ENCODE results near the gene PACS1. TPM values are rescaled to one million over a fixed set of nuclear protein-coding genes. Genes with fewer than 3 reads are reported as not detected.

Gene PACS1
- total RNA-seq, 2 experiments from 2014 or later: 76.3 to 78.3 TPM

GRCh38 chr11:66068154-66068821 is 1.8 kb upstream of the PACS1 start:
- POLR2A ChIA-PET: interaction anchor here (0.5 to 11.1 kb wide), 10 partner anchors 12 to 218 kb away, joined by 3 to 131 read pairs (median 4); partner anchors contain the start of gene SF3B2
- H3K36me3 Mint-ChIP-seq (ENCODE audit: low read depth): peaks cover 71% of the 10 kb centered on the region
- intact Hi-C loops (cut with micrococcal nuclease): loop anchor here (2.0 kb wide), 1 partner anchor 59 kb away; no protein-coding TSS in a partner anchor
- TF ChIP-seq, protein P1, sequence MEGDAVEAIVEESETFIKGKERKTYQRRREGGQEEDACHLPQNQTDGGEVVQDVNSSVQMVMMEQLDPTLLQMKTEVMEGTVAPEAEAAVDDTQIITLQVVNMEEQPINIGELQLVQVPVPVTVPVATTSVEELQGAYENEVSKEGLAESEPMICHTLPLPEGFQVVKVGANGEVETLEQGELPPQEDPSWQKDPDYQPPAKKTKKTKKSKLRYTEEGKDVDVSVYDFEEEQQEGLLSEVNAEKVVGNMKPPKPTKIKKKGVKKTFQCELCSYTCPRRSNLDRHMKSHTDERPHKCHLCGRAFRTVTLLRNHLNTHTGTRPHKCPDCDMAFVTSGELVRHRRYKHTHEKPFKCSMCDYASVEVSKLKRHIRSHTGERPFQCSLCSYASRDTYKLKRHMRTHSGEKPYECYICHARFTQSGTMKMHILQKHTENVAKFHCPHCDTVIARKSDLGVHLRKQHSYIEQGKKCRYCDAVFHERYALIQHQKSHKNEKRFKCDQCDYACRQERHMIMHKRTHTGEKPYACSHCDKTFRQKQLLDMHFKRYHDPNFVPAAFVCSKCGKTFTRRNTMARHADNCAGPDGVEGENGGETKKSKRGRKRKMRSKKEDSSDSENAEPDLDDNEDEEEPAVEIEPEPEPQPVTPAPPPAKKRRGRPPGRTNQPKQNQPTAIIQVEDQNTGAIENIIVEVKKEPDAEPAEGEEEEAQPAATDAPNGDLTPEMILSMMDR (IDR thresholded peaks at IDR 0.05): peak; percentile 88
- H3K9me3 Mint-ChIP-seq: no peaks in the 10 kb centered on the region
- H3K27ac Mint-ChIP-seq: peak overlapping the region; percentile 95
- DNase-seq (peak; percentile 84), ATAC-seq (peak; percentile 25)
- no peak overlapping the region for H3K4me3 Mint-ChIP-seq
- no peaks in the 10 kb centered on the region for H3K27me3 Mint-ChIP-seq
- CTCF ChIA-PET: interaction anchor here (0.6 to 10.2 kb wide), 40 partner anchors 9 to 784 kb away, joined by 3 to 133 read pairs (median 5); partner anchors contain the start of genes CCDC85B and SF3B2
- H3K4me1 Mint-ChIP-seq (ENCODE audit: low read depth): peaks cover 62% of the 10 kb centered on the region

- H3K9me3 Mint-ChIP-seq: no peaks in the 10 kb centered on the region
- peaks cover 60% of the 10 kb centered on the region for H3K4me1 Mint-ChIP-seq (ENCODE audit: low read depth)
- H3K27ac Mint-ChIP-seq: peak overlapping the region; percentile 95
- H3K27me3 Mint-ChIP-seq: no peaks in the 10 kb centered on the region
- H3K36me3 Mint-ChIP-seq (ENCODE audit: low read depth): peaks cover 70% of the 10 kb centered on the region
- intact Hi-C loops (cut with micrococcal nuclease): loop anchor here (2.0 kb wide), 1 partner anchor 58 kb away; no protein-coding TSS in a partner anchor
- ChIA-PET CTCF (interaction anchor here (0.6 to 10.2 kb wide), 30 partner anchors 10 to 582 kb away, joined by 3 to 133 read pairs (median 6); partner anchors contain the start of gene SF3B2), POLR2A (interaction anchor here (0.6 to 11.1 kb wide), 9 partner anchors 11 to 184 kb away, joined by 3 to 131 read pairs (median 4); partner anchors contain the start of gene SF3B2)
- DNase-seq (peak; percentile 67), ATAC-seq (peak; percentile 37)
- TF ChIP-seq, protein P1 (IDR thresholded peaks at IDR 0.05): no peak
- H3K4me3 Mint-ChIP-seq: peak overlapping the region; percentile 75
Observed at GRCh38 chr11:66068923-66069714, 953 bp upstream of the PACS1 start.

DNA sequence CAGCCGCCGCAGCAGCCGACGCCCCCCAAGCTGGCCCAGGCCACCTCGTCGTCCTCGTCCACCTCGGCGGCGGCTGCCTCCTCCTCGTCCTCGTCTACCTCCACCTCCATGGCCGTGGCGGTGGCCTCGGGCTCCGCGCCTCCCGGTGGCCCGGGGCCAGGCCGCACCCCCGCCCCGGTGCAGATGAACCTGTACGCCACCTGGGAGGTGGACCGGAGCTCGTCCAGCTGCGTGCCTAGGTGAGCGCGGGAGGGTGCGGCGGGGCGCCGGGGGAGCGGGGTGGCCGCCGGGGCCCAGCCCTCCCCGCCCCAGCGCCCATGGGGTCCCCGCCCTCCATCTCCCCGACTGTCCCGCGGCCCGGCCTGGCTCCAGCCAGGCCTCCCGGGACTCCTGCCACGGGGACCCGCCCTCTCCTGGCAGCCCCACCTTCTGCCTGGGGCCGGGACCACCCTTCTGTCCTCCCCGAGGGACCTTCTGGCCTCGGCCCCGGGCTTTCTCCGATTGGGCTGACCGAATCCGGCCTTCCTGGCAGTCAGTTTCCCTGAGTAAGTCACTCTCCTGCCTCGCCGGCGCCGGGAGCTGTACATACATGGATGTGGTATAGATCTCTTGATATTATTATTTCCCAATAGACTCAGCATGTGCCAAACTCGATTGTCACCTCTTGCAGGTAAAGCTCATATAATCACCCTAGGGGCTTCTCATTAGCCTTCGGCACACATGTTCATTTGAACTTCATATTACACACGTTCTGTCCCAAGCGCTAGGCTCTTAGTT is 720 bp downstream of the PACS1 start:
- POLR2A ChIA-PET: interaction anchor here (0.5 to 11.1 kb wide), 11 partner anchors 10 to 546 kb away, joined by 3 to 131 read pairs (median 5); partner anchors contain the start of gene SF3B2
- H3K27me3 Mint-ChIP-seq: no peaks in the 10 kb centered on the region
- TF ChIP-seq, protein P1 (IDR thresholded peaks at IDR 0.05): no peak
- H3K4me1 Mint-ChIP-seq (ENCODE audit: low read depth): peaks cover 60% of the 10 kb centered on the region
- no peaks in the 10 kb centered on the region for H3K9me3 Mint-ChIP-seq
- intact Hi-C loops (cut with micrococcal nuclease): no loop called here
- H3K4me3 Mint-ChIP-seq: peak overlapping the region; percentile 81
- ATAC-seq (no peak), DNase-seq (peak; percentile 35)
- CTCF ChIA-PET: interaction anchor here (1.1 to 10.2 kb wide), 8 partner anchors 10 to 186 kb away, joined by 3 to 133 read pairs (median 34); partner anchors contain the start of gene SF3B2
- peak overlapping the region; percentile 89 for H3K27ac Mint-ChIP-seq
- H3K36me3 Mint-ChIP-seq (ENCODE audit: low read depth): peaks cover 66% of the 10 kb centered on the region

- Mint-ChIP-seq H3K36me3 (ENCODE audit: low read depth) (peaks cover 64% of the 10 kb centered on the region), H3K4me3 (peak overlapping the region; percentile 81), H3K27me3 (no peaks in the 10 kb centered on the region), H3K9me3 (no peaks in the 10 kb centered on the region), H3K27ac (peak overlapping the region; percentile 89), H3K4me1 (ENCODE audit: low read depth) (peaks cover 60% of the 10 kb centered on the region)
- DNase-seq: peak; percentile 42
- TF ChIP-seq, protein P1 (IDR thresholded peaks at IDR 0.05): no peak
- ChIA-PET POLR2A (interaction anchor here (0.8 to 11.1 kb wide), 11 partner anchors 9 to 546 kb away, joined by 3 to 131 read pairs (median 5); partner anchors contain the start of gene SF3B2), CTCF (interaction anchor here (1.1 to 10.2 kb wide), 7 partner anchors 10 to 187 kb away, joined by 3 to 133 read pairs (median 59); partner anchors contain the start of gene SF3B2)
- intact Hi-C loops (cut with micrococcal nuclease): no loop called here
- no peak for ATAC-seq
Observed at GRCh38 chr11:66071381-66071801, 1.3 kb downstream of the PACS1 start.

Measured in activated CD8-positive, alpha-beta T cell treated with anti-CD3 and anti-CD28 coated beads for 36 hours (primary cell).